Progenitor cell of endocrine pancreas (in vitro differentiated cells): ENCODE data around the gene FRMD4A. TPM values are rescaled to one million over a fixed set of nuclear protein-coding genes. Genes with fewer than 3 reads are reported as not detected.

Experiments
- DNase-seq: peaks from one replicate; pipeline ENCODE4 v3.0.0; 2021; ENCODE audit warnings: low spot score; ENCODE audit not compliant: unreplicated experiment
- H3K27ac Mint-ChIP-seq: 2 replicates; pipeline ENCODE4 v1.8.0; 2021; ENCODE audit warnings: mild to moderate bottlenecking, moderate library complexity, mixed read lengths
- H3K27me3 Mint-ChIP-seq: 2 replicates; pipeline ENCODE4 v1.8.0; 2021; ENCODE audit warnings: mixed read lengths
- H3K36me3 Mint-ChIP-seq: 2 replicates; pipeline ENCODE4 v1.8.0; 2022; ENCODE audit warnings: mixed read lengths; ENCODE audit not compliant: insufficient read depth
- H3K4me1 Mint-ChIP-seq: 2 replicates; pipeline ENCODE4 v1.8.0; 2021; ENCODE audit warnings: low read depth, mixed read lengths
- H3K4me3 Mint-ChIP-seq: 2 replicates; pipeline ENCODE4 v1.8.0; 2021; ENCODE audit warnings: low read depth, mild to moderate bottlenecking, moderate library complexity, mixed read lengths
- H3K9me3 Mint-ChIP-seq: 2 replicates; pipeline ENCODE4 v1.8.0; 2021; ENCODE audit warnings: low read depth, mixed read lengths
- CTCF ChIP-seq: fragments of 200-600 bp; sonication (generic); IDR thresholded peaks from one replicate; pipeline ENCODE4 v1.5.0; 2021; ENCODE audit warnings: antibody characterized with exemption, mild to moderate bottlenecking; ENCODE audit not compliant: unreplicated experiment
- total RNA-seq: library from RNA; stranded (reverse); gene quantifications from 2 replicates; pipeline ENCODE4 v1.2.1, GENCODE V29; 2021

FRMD4A gene
- total RNA-seq, 1 donor from 2014 or later = 42.2 TPM

- no peak for DNase-seq
- TF ChIP-seq CTCF = no peak
- H3K4me3 Mint-ChIP-seq = no peak overlapping the region
- H3K4me1 Mint-ChIP-seq = peaks cover 5% of the 10 kb centered on the region
- no peaks in the 10 kb centered on the region for H3K9me3 Mint-ChIP-seq
- H3K27ac Mint-ChIP-seq = no peak overlapping the region
- H3K27me3 Mint-ChIP-seq = peaks cover 7% of the 10 kb centered on the region
- H3K36me3 Mint-ChIP-seq = no peaks in the 10 kb centered on the region
Observed at GRCh38 chr10:13961853-13962252, 368.9 kb downstream of the FRMD4A start.

DNA sequence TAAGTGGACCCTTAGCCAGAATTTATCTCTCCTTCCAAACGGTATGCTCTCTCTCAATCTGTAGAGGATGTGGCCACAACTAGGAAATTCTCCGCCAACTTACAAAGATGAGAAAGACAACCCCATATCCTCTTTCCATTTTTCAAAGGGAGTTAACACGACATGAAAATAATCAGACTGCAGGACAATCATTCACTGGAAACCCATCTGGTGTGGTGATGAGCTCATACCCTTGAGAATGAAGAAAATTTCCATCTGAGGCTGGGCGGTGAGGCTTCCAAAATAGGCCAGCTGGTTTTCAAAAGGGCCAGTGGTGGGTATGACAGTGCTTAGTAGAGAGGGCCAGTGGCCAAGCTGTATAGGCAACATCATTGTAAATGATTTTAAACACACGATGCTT is 369.6 kb downstream of the FRMD4A start:
- H3K9me3 Mint-ChIP-seq = no peaks in the 10 kb centered on the region
- TF ChIP-seq CTCF = no peak
- H3K4me3 Mint-ChIP-seq = no peak overlapping the region
- no peaks in the 10 kb centered on the region for H3K36me3 Mint-ChIP-seq
- H3K4me1 Mint-ChIP-seq = peaks cover 5% of the 10 kb centered on the region
- DNase-seq = no peak
- H3K27ac Mint-ChIP-seq = no peak overlapping the region
- H3K27me3 Mint-ChIP-seq = peaks cover 10% of the 10 kb centered on the region

GRCh38 chr10:13960603-13961002 is 370.1 kb downstream of the FRMD4A start:
- TF ChIP-seq CTCF = no peak
- H3K4me1 Mint-ChIP-seq = peaks cover 5% of the 10 kb centered on the region
- no peak for DNase-seq
- peaks cover 10% of the 10 kb centered on the region for H3K27me3 Mint-ChIP-seq
- H3K36me3 Mint-ChIP-seq = no peaks in the 10 kb centered on the region
- no peaks in the 10 kb centered on the region for H3K9me3 Mint-ChIP-seq
- H3K27ac Mint-ChIP-seq = no peak overlapping the region
- no peak overlapping the region for H3K4me3 Mint-ChIP-seq

GRCh38 chr10:13959443-13960359 is 371.0 kb downstream of the FRMD4A start:
- no peaks in the 10 kb centered on the region for H3K36me3 Mint-ChIP-seq
- H3K27ac Mint-ChIP-seq = no peak overlapping the region
- H3K4me3 Mint-ChIP-seq = no peak overlapping the region
- DNase-seq = no peak
- H3K9me3 Mint-ChIP-seq = no peaks in the 10 kb centered on the region
- no peak for TF ChIP-seq CTCF
- peaks cover 5% of the 10 kb centered on the region for H3K4me1 Mint-ChIP-seq
- H3K27me3 Mint-ChIP-seq = peaks cover 10% of the 10 kb centered on the region

DNA sequence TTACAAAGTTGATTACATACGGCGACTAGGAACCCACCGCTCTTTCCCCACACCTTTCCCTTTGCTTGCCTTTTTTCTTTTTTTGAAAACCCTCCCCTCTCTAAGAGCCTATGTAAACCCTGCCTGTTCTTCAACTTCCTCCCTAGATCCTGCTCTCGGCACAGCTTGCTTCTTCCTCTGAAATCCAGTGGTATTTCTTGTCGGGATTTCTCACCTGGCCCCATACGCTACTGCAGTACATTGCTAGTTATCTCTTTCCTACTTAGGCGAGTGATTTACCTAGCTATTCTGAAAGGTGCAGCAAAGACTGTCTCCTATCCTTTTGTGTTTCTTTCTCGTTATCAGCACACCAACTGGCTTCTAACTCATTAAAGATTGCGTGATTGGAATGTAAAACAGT is 372.9 kb downstream of the FRMD4A start:
- no peak overlapping the region for H3K4me3 Mint-ChIP-seq
- no peak for DNase-seq
- peaks cover 6% of the 10 kb centered on the region for H3K9me3 Mint-ChIP-seq
- no peak overlapping the region for H3K27ac Mint-ChIP-seq
- peaks cover 10% of the 10 kb centered on the region for H3K27me3 Mint-ChIP-seq
- TF ChIP-seq CTCF = no peak
- no peaks in the 10 kb centered on the region for H3K36me3 Mint-ChIP-seq
- peaks cover 2% of the 10 kb centered on the region for H3K4me1 Mint-ChIP-seq
